Mesodermal cell (in vitro differentiated cells): ENCODE results near the gene EPHA3. TPM values are rescaled to one million over a fixed set of nuclear protein-coding genes. Genes with fewer than 3 reads are reported as not detected.

ENCODE experiments used
- H3K27ac ChIP-seq: 2 replicates; pipeline ENCODE4 v1.7.0; 2013; ENCODE audit warnings: mild to moderate bottlenecking, low read depth, low read length, moderate library complexity; ENCODE audit not compliant: severe bottlenecking
- H3K36me3 ChIP-seq: 2 replicates; pipeline ENCODE4 v1.7.1; 2013; ENCODE audit warnings: mild to moderate bottlenecking, low read length, moderate library complexity; ENCODE audit not compliant: control insufficient read depth, insufficient read depth
- H3K4me1 ChIP-seq: one replicate; pipeline ENCODE4 v1.7.1; 2013; ENCODE audit warnings: mild to moderate bottlenecking, low read length; ENCODE audit not compliant: insufficient read depth, control insufficient read depth, poor library complexity, severe bottlenecking
- H3K4me3 ChIP-seq: 2 replicates; pipeline ENCODE4 v1.7.0; 2013; ENCODE audit warnings: low read length, control low read depth, mild to moderate bottlenecking; ENCODE audit not compliant: insufficient read depth, poor library complexity, severe bottlenecking; ENCODE audit errors: extremely low read depth
- H3K9me3 ChIP-seq: 2 replicates; pipeline ENCODE4 v1.7.1; 2013; ENCODE audit warnings: mild to moderate bottlenecking, low read length, moderate library complexity; ENCODE audit not compliant: control insufficient read depth
- WGBS, 2 experiments: methylation state at CpG; one replicate each; pipeline ENCODE4 v1.1.5; 2013; ENCODE audit warnings: missing lambda C conversion rate in 2 of 2; ENCODE audit not compliant: insufficient coverage in 2 of 2; 5-methylcytosine and 5-hydroxymethylcytosine counted together
- polyA plus RNA-seq, 2 experiments: library from polyadenylated mRNA; stranded (reverse); fragments of 50-300 nt; gene quantifications; one replicate each; pipeline ENCODE4 v1.2.3, GENCODE V29; 2013

The EPHA3 gene
- 4.7 TPM for polyA plus RNA-seq (2013, experiment 1 of 2)
- 4.2 TPM for polyA plus RNA-seq (2013, experiment 2 of 2)

DNA sequence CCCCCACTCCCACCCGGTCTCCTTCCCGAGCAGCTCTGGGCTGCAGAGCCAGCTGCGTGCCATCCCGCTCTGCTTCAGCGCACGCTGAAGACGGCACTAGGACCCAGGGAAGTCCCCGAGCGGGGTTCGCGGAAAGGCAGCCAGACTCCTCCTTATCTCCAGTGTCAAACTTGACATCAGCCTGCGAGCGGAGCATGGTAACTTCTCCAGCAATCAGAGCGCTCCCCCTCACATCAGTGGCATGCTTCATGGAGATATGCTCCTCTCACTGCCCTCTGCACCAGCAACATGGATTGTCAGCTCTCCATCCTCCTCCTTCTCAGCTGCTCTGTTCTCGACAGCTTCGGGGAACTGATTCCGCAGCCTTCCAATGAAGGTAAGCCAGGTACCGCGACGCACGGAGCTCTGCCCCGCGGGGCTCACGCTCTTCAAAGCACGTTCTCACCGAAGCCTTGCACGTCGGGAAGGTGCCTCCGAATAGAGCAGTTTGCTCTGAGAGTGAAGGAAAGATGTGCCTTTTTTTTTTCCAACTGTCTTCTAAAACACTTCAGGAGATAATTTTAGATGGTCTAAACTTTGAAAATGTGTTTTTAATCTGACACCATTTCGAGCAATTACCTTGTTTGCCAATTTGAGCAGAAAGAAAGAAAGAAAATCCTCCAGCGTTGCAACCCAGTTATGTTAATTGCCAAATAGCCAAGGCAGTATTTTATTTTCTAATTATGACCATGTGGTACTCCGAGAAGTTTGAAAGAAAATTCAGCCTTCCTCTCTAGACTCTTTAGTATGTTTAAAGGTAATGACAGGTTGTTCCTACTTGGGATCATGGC, at the start of gene EPHA3:
Gene EPHA3 (plus strand): TSS at position 161 of the 830 bp plus-strand sequence. CDS start 128 bp downstream, at position 289.
- Histone ChIP-seq H3K4me1 (no peaks in the 10 kb centered on the region), H3K9me3 (no peaks in the 10 kb centered on the region), H3K36me3 (no peaks in the 10 kb centered on the region), H3K27ac (no peak within 1 kb of the TSS), H3K4me3 (peak within 1 kb of the TSS; percentile 31)
- WGBS, 2 experiments, result 0% methylated on average over 25 to 26 of the region's 32 CpGs

- Histone ChIP-seq H3K4me1 (no peaks in the 10 kb centered on the region), H3K4me3 (no peak overlapping the region), H3K9me3 (no peaks in the 10 kb centered on the region), H3K27ac (no peak overlapping the region), H3K36me3 (no peaks in the 10 kb centered on the region)
- 88% methylated on average over 1 of the region's 2 CpGs; no CpG with 5 or more reads in 1 of the 2 experiments for WGBS, 2 experiments
Measured at GRCh38 chr3:89058371-89058770, 49.0 kb upstream of the EPHA3 start.

DNA sequence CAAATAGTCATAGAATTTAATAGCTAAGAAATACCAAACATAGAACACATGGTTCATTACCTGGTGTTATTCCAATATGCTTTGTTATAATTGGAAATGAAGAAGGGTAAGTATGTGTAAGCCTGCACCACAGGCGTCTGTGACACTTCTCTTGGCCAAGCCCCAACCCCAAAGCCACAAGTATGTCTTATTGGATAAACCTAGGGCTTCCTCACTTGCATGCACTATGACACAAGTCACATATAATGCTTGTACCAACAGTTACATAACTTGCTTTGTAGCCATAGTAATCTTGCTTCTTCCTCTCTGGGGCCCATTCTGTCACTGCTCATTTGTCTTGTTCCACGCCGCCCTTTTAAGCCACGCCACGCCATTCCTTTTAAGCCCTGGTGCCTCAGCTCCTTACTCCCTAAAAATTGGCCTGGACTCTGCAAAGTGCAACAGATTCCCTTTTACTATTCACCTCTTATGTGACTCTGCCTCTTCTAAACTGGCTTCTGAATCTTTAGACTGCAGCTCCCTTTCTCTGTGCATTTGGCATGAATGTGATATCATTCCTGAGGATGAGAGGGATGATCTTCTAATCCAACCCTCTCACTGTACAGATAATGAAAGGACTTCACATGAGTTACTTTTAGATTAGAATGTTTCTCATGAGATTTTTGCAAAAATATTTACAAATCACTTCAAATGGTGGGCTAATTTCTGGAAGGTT, 48.1 kb upstream of the EPHA3 start:
- WGBS, 2 experiments, result 97% methylated on average over 4 of the region's 5 CpGs
- H3K4me1 ChIP-seq, result no peaks in the 10 kb centered on the region
- no peaks in the 10 kb centered on the region for H3K9me3 ChIP-seq
- H3K27ac ChIP-seq, result no peak overlapping the region
- no peaks in the 10 kb centered on the region for H3K36me3 ChIP-seq
- H3K4me3 ChIP-seq, result no peak overlapping the region

DNA sequence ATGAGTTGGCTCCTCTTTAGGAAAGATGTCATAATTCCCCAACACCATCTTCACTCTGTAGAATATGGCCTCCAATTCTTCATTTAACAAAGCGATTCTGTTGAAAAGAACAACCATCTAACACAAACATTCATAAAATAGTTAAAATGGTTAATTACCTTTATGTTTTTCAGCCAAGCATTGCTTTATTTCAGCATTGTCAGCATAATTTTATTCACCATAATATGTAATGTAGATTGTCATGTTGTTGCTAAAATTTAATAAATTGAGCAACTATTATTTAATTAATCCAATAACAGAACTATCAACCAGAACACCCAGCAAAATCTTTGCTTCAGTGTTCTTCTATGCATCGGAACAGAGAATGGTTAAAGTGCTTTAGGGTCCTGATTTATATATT, 46.2 kb upstream of the EPHA3 start:
- 80% methylated on average over 1 of the region's 2 CpGs; no CpG with 5 or more reads in 1 of the 2 experiments for WGBS, 2 experiments
- H3K9me3 ChIP-seq, result no peaks in the 10 kb centered on the region
- H3K36me3 ChIP-seq, result no peaks in the 10 kb centered on the region
- no peak overlapping the region for H3K27ac ChIP-seq
- H3K4me1 ChIP-seq, result no peaks in the 10 kb centered on the region
- no peak overlapping the region for H3K4me3 ChIP-seq

GRCh38 chr3:89067736-89068135, 39.7 kb upstream of the EPHA3 start:
- H3K4me1 ChIP-seq, result no peaks in the 10 kb centered on the region
- no peaks in the 10 kb centered on the region for H3K9me3 ChIP-seq
- H3K36me3 ChIP-seq, result no peaks in the 10 kb centered on the region
- no peak overlapping the region for H3K27ac ChIP-seq
- WGBS, 2 experiments, result 80 to 100% methylated on average over 1 of the region's 2 CpGs
- H3K4me3 ChIP-seq, result no peak overlapping the region

DNA sequence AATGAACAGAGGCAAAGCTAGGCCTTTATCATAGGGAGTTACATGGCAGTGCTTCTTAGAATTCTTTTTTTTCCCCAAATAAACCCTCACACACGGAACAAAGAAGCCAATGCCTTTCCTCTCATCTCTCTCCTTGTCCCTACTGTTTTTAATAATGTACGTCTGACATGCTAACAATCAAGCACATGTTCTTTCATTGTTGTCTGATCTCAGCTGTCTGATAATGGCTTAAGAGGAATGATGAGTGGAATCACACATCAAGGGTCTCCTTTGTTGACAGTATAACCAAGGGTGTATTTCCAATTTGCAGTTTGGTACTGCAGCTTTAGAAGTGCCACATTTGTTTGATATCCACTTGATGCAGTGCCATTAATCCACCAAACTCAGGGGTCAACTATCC, 34.8 kb upstream of the EPHA3 start:
- no peak overlapping the region for H3K4me3 ChIP-seq
- no peaks in the 10 kb centered on the region for H3K4me1 ChIP-seq
- 67% methylated on average over 1 of the region's 2 CpGs; no CpG with 5 or more reads in 1 of the 2 experiments for WGBS, 2 experiments
- no peaks in the 10 kb centered on the region for H3K36me3 ChIP-seq
- no peak overlapping the region for H3K27ac ChIP-seq
- H3K9me3 ChIP-seq, result no peaks in the 10 kb centered on the region

GRCh38 chr3:89079944-89080343, 27.5 kb upstream of the EPHA3 start:
- WGBS, 2 experiments, result no CpG with 5 or more reads among the region's 1 CpG

GRCh38 chr3:89087851-89088250, 19.6 kb upstream of the EPHA3 start:
- Histone ChIP-seq H3K36me3 (no peaks in the 10 kb centered on the region), H3K4me1 (no peaks in the 10 kb centered on the region), H3K27ac (no peak overlapping the region), H3K4me3 (no peak overlapping the region), H3K9me3 (no peaks in the 10 kb centered on the region)
- WGBS, 2 experiments, result no CpG with 5 or more reads among the region's 1 CpG

More at GRCh38 chr3:89079944-89080343, 27.5 kb upstream of the EPHA3 start:
- Histone ChIP-seq H3K36me3 (no peaks in the 10 kb centered on the region), H3K4me3 (no peak overlapping the region), H3K4me1 (no peaks in the 10 kb centered on the region), H3K27ac (no peak overlapping the region), H3K9me3 (no peaks in the 10 kb centered on the region)

DNA sequence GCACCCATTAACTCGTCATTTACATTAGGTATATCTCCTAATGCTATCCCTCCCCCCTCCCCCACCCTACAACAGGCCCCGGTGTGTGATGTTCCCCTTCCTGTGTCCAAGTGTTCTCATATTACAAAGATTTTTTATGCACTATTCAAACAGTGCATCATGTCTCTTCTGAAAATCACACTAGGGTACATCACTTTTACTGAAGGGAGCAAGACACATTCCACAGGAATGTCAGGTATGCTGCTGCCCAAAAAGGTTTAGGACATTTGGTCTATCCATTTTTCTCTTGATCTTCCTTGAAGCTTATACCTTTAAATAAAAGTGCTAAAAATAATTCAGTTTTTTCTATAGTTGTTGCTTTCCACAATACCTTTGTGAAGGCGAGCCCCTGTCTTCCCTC, 9.2 kb upstream of the EPHA3 start:
- no peak overlapping the region for H3K4me3 ChIP-seq
- H3K9me3 ChIP-seq, result no peaks in the 10 kb centered on the region
- H3K27ac ChIP-seq, result no peak overlapping the region
- H3K4me1 ChIP-seq, result no peaks in the 10 kb centered on the region
- no peaks in the 10 kb centered on the region for H3K36me3 ChIP-seq
- 80% methylated on average over 1 of the region's 3 CpGs for WGBS, 2 experiments

- no peaks in the 10 kb centered on the region for H3K4me1 ChIP-seq
- 25% methylated on average over 2 of the region's 8 CpGs; no CpG with 5 or more reads in 1 of the 2 experiments for WGBS, 2 experiments
- H3K36me3 ChIP-seq, result no peaks in the 10 kb centered on the region
- H3K27ac ChIP-seq, result no peak overlapping the region
- H3K4me3 ChIP-seq, result no peak overlapping the region
- H3K9me3 ChIP-seq, result no peaks in the 10 kb centered on the region
Measured at GRCh38 chr3:89098964-89099585, 8.3 kb upstream of the EPHA3 start.
